HG02973 (cell line): ENCODE data around the gene MYH7.
"Not testable (repeated sequence)": the region's sequence is repeated elsewhere in the genome, so short reads cannot be mapped to it uniquely, and the experiment has no call there.

Experiments used
- ATAC-seq: cut with Tn5 transposase; IDR thresholded peaks from one replicate; pipeline ENCODE4 v1.9.1; 2021; ENCODE audit warnings: moderate library complexity; ENCODE audit not compliant: unreplicated experiment

MYH7 gene

GRCh38 chr14:23431486-23431885, 4.0 kb downstream of the MYH7 start:
- no peak for ATAC-seq

- ATAC-seq = no peak
Observed at GRCh38 chr14:23430723-23431085, 4.8 kb downstream of the MYH7 start.

- no peak for ATAC-seq
Observed at GRCh38 chr14:23430016-23430722, 5.3 kb downstream of the MYH7 start.

GRCh38 chr14:23428686-23429495, 6.6 kb downstream of the MYH7 start:
- ATAC-seq = no peak

- ATAC-seq = not testable (repeated sequence)
Observed at GRCh38 chr14:23425798-23426197, 9.7 kb downstream of the MYH7 start.

GRCh38 chr14:23425169-23425568, 10.3 kb downstream of the MYH7 start:
- no peak for ATAC-seq

GRCh38 chr14:23423657-23424056, 11.8 kb downstream of the MYH7 start:
- no peak for ATAC-seq

- ATAC-seq = no peak
Observed at GRCh38 chr14:23421594-23421993, 13.9 kb downstream of the MYH7 start.

- ATAC-seq = not testable (repeated sequence)
Observed at GRCh38 chr14:23419646-23420045, 15.8 kb downstream of the MYH7 start.

- no peak for ATAC-seq
Observed at GRCh38 chr14:23418021-23418420, 17.4 kb downstream of the MYH7 start.

- not testable (repeated sequence) for ATAC-seq
Observed at GRCh38 chr14:23417269-23417668, 18.2 kb downstream of the MYH7 start.

- ATAC-seq = no peak
Observed at GRCh38 chr14:23416801-23417200, 18.7 kb downstream of the MYH7 start.

- ATAC-seq = no peak
Observed at GRCh38 chr14:23415821-23416778, 19.4 kb downstream of the MYH7 start.

- no peak for ATAC-seq
Observed at GRCh38 chr14:23414906-23415820, 20.3 kb downstream of the MYH7 start.

- ATAC-seq = no peak
Observed at GRCh38 chr14:23414254-23414653, 21.2 kb downstream of the MYH7 start.

GRCh38 chr14:23413681-23414080, 21.8 kb downstream of the MYH7 start:
- no peak for ATAC-seq

- no peak for ATAC-seq
Observed at GRCh38 chr14:23411563-23412525, 23.6 kb downstream of the MYH7 start.

GRCh38 chr14:23409966-23410635, 25.4 kb downstream of the MYH7 start:
- no peak for ATAC-seq
